ENCODE results near the gene TEX55.

DNA sequence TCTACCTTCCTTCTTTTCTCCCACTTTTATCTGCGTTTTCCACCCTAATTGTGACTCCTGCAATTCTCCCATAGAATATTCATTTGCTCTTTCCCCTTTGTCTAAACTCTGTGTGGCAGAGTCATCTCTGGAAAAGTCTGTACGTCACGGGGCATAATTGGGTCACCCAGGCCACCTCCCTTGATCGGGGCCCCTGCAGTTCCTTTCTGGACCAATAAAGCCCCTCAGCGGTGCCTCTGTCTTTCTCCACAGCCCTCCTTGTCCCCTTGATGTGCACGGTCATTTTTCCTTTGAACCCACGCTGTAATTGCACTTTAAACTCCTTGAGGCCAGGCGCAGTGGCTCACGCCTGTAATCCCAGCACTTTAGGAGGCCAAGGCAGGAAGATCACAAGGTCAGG is 38.1 kb downstream of the TEX55 start:
- TF ChIP-seq, protein P1, sequence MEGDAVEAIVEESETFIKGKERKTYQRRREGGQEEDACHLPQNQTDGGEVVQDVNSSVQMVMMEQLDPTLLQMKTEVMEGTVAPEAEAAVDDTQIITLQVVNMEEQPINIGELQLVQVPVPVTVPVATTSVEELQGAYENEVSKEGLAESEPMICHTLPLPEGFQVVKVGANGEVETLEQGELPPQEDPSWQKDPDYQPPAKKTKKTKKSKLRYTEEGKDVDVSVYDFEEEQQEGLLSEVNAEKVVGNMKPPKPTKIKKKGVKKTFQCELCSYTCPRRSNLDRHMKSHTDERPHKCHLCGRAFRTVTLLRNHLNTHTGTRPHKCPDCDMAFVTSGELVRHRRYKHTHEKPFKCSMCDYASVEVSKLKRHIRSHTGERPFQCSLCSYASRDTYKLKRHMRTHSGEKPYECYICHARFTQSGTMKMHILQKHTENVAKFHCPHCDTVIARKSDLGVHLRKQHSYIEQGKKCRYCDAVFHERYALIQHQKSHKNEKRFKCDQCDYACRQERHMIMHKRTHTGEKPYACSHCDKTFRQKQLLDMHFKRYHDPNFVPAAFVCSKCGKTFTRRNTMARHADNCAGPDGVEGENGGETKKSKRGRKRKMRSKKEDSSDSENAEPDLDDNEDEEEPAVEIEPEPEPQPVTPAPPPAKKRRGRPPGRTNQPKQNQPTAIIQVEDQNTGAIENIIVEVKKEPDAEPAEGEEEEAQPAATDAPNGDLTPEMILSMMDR (IDR thresholded peaks at IDR 0.05; ENCODE audit: poor library complexity, severe bottlenecking), result no peak
- TF ChIP-seq MXI1 (conservative IDR thresholded peaks at IDR 0.05; ENCODE audit: poor library complexity, severe bottlenecking) (no peak), SMC3 (conservative IDR thresholded peaks at IDR 0.05; ENCODE audit: poor library complexity) (no peak), EP300 (conservative IDR thresholded peaks at IDR 0.05; ENCODE audit: poor library complexity, severe bottlenecking) (no peak), EZH2 (IDR thresholded peaks at IDR 0.05; ENCODE audit: borderline replicate concordance, insufficient read depth, low read length, poor library complexity, severe bottlenecking) (no peak)

Measured in neural cell (in vitro differentiated cells).